A673 (cell line): Measurements from ENCODE around the gene CCL4L2. TPM values are rescaled to one million over a fixed set of nuclear protein-coding genes. Genes with fewer than 3 reads are reported as not detected.
"Not testable (repeated sequence)": the region's sequence is repeated elsewhere in the genome, so short reads cannot be mapped to it uniquely, and the experiment has no call there.

Source experiments
- BruUV-seq: library from RNA; stranded (reverse); fragments of 400-500 nt; replicated peaks from 2 replicates; lab custom pipeline; 2021; lab: Mats Ljungman, UMichigan
- CTCF ChIA-PET: fragments of 300-600 bp; sonication (Branson Sonifier 250); formaldehyde crosslinking; loops from one replicate; lab custom pipeline; 2022; ENCODE audit warnings: antibody characterized with exemption; lab: Charles Lee
- POLR2A ChIA-PET: fragments of 300-600 bp; sonication (Branson Sonifier 250); formaldehyde crosslinking; loops from one replicate; lab custom pipeline; 2022; ENCODE audit warnings: antibody characterized with exemption; ENCODE audit not compliant: low non-redundant PET; lab: Charles Lee
- DNase-seq: peaks from one replicate; pipeline ENCODE4 v3.0.0-alpha.2; 2015; ENCODE audit warnings: low spot score
- H3K27ac ChIP-seq: fragments of 200-600 bp; sonication (generic); 2 replicates; pipeline ENCODE4 v1.5.1; 2016; ENCODE audit warnings: mixed run types, low read depth, mild to moderate bottlenecking, mixed read lengths, antibody characterized with exemption, low read length; ENCODE audit not compliant: poor library complexity, severe bottlenecking
- H3K27me3 ChIP-seq: fragments of 200-600 bp; sonication (generic); replicated peaks from 2 replicates; pipeline ENCODE4 v1.6.1; 2017; ENCODE audit warnings: mixed run types, low read depth, mild to moderate bottlenecking, mixed read lengths, antibody characterized with exemption, low read length; ENCODE audit not compliant: insufficient read depth, poor library complexity
- H3K36me3 ChIP-seq: fragments of 200-600 bp; sonication (generic); 2 replicates; pipeline ENCODE4 v1.6.1; 2016; ENCODE audit warnings: mixed run types, mild to moderate bottlenecking, mixed read lengths, antibody characterized with exemption, low read length; ENCODE audit not compliant: insufficient read depth, poor library complexity, severe bottlenecking
- H3K4me1 ChIP-seq: fragments of 200-600 bp; sonication (generic); 2 replicates; pipeline ENCODE4 v1.6.1; 2017; ENCODE audit warnings: mixed run types, mild to moderate bottlenecking, mixed read lengths, antibody characterized with exemption, low read length; ENCODE audit not compliant: insufficient read depth, poor library complexity, severe bottlenecking
- H3K4me3 ChIP-seq: fragments of 200-600 bp; sonication (generic); 2 replicates; pipeline ENCODE4 v1.5.1; 2016; ENCODE audit warnings: low read depth, mixed run types, mild to moderate bottlenecking, mixed read lengths, low read length; ENCODE audit not compliant: poor library complexity, severe bottlenecking
- H3K9me3 ChIP-seq: fragments of 200-600 bp; sonication (generic); 2 replicates; pipeline ENCODE4 v1.6.1; 2016; ENCODE audit warnings: mixed run types, low read depth, mild to moderate bottlenecking, mixed read lengths, antibody characterized with exemption, low read length; ENCODE audit not compliant: poor library complexity, severe bottlenecking
- EZH2 ChIP-seq: fragments of 200-600 bp; sonication (generic); IDR thresholded peaks from 2 replicates; pipeline ENCODE4 v1.6.1; 2017; ENCODE audit warnings: borderline replicate concordance, low read depth, mild to moderate bottlenecking, mixed read lengths, antibody characterized with exemption, low read length; ENCODE audit not compliant: poor library complexity, severe bottlenecking
- intact Hi-C: fragments of 100-400 bp; cut with micrococcal nuclease; formaldehyde crosslinking; loops from one replicate; pipeline ENCODE4 v1.10.0; 2022; ENCODE audit not compliant: unreplicated experiment
- total RNA-seq: library from RNA; stranded (reverse); gene quantifications from 2 replicates; pipeline ENCODE4 v1.2.3, GENCODE V29; 2021
- TF ChIP-seq, protein P1 (sequence below): fragments of 300-800, 200-600 bp; sonication (generic); conservative IDR thresholded peaks from 2 replicates; pipeline ENCODE4 v1.5.1; 2017; ENCODE audit warnings: low read depth, mild to moderate bottlenecking, antibody characterized with exemption, low read length, moderate library complexity, mixed read lengths

CCL4L2 gene
- total RNA-seq, 1 experiment from 2014 or later, result not detected

DNA sequence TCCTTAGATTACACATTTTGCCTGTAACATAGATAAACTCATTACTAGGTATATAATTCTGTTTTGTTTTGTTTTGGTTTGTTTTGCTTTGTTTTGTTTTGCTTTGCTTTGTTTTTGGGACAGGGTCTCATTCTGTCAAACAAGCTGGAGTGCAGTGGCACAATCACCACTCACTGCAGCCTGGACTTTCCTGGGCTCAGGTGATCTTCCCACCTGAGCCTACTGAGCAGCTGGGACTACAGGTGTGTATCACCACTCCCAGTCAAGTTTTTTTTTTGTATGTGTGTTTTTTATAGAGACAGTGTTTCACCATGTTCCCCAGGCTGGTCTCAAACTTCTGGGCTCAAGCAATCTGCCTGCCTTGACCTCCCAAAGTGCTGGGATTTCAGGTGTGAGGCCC lies 1.3 kb upstream of the CCL4L2 start:
- H3K9me3 ChIP-seq, result no peaks in the 10 kb centered on the region
- DNase-seq, result no peak
- H3K4me3 ChIP-seq, result no peak overlapping the region
- no peaks in the 10 kb centered on the region for H3K27me3 ChIP-seq
- no TSS peak for BruUV-seq
- H3K27ac ChIP-seq, result no peak overlapping the region
- ChIA-PET POLR2A (no interaction called here), CTCF (no interaction called here)
- intact Hi-C loops, result no loop called here
- no peaks in the 10 kb centered on the region for H3K4me1 ChIP-seq
- TF ChIP-seq EZH2, result no peak
- TF ChIP-seq, protein P1, sequence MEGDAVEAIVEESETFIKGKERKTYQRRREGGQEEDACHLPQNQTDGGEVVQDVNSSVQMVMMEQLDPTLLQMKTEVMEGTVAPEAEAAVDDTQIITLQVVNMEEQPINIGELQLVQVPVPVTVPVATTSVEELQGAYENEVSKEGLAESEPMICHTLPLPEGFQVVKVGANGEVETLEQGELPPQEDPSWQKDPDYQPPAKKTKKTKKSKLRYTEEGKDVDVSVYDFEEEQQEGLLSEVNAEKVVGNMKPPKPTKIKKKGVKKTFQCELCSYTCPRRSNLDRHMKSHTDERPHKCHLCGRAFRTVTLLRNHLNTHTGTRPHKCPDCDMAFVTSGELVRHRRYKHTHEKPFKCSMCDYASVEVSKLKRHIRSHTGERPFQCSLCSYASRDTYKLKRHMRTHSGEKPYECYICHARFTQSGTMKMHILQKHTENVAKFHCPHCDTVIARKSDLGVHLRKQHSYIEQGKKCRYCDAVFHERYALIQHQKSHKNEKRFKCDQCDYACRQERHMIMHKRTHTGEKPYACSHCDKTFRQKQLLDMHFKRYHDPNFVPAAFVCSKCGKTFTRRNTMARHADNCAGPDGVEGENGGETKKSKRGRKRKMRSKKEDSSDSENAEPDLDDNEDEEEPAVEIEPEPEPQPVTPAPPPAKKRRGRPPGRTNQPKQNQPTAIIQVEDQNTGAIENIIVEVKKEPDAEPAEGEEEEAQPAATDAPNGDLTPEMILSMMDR, result no peak
- no peaks in the 10 kb centered on the region for H3K36me3 ChIP-seq

DNA sequence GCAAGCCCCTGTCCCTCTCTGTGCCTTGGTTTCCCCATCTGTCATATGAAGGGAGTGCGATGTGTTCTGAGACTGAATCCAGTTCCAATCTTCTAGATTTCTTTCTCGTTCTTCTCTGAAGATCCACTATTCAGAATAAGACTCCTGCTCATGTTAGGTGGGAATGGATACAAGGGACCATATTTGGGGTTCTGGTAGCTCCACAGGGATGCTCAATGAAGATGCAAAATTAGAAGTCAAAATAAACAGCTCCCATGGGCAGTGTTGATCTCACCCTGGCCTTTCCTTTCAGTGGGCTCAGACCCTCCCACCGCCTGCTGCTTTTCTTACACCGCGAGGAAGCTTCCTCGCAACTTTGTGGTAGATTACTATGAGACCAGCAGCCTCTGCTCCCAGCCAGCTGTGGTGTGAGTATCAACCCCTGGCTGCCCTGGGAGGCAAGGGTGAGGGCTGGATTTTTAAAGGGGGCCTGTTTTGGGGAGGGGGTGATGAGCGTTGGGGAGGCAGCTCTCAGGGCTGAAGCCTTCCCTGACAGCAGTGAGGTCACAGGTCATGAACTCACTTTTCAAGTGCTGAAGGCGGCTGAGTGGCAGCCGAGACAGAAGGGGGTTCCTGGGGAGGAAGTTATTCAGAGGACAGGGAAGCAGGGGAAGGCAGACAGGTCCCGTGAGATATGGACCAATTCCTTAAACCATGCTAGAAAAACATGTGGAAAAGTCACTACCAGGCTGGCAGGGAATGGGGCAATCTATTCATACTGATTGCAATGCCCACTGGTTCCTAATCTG lies 815 bp downstream of the CCL4L2 start:
- POLR2A ChIA-PET, H3K27ac ChIP-seq, H3K4me1 ChIP-seq, H3K9me3 ChIP-seq, H3K4me3 ChIP-seq, BruUV-seq, CTCF ChIA-PET, H3K36me3 ChIP-seq, H3K27me3 ChIP-seq, DNase-seq, intact Hi-C loops: not testable (repeated sequence)

DNA sequence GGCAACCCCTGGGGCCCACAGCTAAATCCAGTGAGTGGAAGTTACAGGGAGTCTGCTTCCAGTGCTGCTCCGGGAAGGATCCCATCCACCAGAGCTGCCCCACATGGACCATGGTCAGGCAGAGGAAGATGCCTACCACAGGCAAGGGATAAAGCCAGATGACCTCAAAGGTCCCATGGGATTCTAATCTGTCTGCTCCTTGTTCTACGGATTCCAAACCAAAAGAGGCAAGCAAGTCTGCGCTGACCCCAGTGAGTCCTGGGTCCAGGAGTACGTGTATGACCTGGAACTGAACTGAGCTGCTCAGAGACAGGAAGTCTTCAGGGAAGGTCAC lies 1.4 kb downstream of the CCL4L2 start:
- intact Hi-C loops, result no loop called here
- H3K9me3 ChIP-seq, result no peaks in the 10 kb centered on the region
- ChIA-PET CTCF (no interaction called here), POLR2A (no interaction called here)
- no peak overlapping the region for H3K4me3 ChIP-seq
- no peak for DNase-seq
- H3K27ac ChIP-seq, result no peak overlapping the region
- no TSS peak for BruUV-seq
- H3K27me3 ChIP-seq, result no peaks in the 10 kb centered on the region
- TF ChIP-seq EZH2, result no peak
- TF ChIP-seq, protein P1, result no peak
- no peaks in the 10 kb centered on the region for H3K4me1 ChIP-seq
- no peaks in the 10 kb centered on the region for H3K36me3 ChIP-seq

DNA sequence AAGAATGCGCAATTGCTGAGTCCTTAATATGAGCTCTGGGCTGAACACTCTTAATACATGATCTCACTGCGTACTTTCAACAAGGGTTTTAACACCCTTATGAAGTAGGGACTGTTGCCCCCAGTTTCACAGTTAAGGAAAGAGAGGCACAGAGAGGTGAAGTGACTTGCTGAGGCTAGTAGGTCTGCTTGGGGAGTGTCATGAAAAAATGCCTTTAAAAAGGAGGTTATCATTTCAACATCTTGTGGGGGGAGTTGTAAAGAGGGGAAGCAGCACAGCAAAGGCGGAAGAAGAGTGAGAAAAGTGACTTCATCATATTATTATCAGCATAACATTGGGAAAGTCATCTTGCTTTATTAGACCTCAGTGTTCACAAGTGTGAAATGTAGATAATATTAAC lies 2.1 kb downstream of the CCL4L2 start:
- Histone ChIP-seq H3K4me1 (no peaks in the 10 kb centered on the region), H3K27me3 (no peaks in the 10 kb centered on the region), H3K4me3 (no peak overlapping the region), H3K27ac (no peak overlapping the region), H3K9me3 (no peaks in the 10 kb centered on the region), H3K36me3 (no peaks in the 10 kb centered on the region)
- ChIA-PET CTCF (no interaction called here), POLR2A (no interaction called here)
- TF ChIP-seq, protein P1, result no peak
- no peak for TF ChIP-seq EZH2
- no TSS peak for BruUV-seq
- intact Hi-C loops, result no loop called here
- DNase-seq, result no peak
